BE2C (cell line): ENCODE data around the gene DGKH.
A peak's percentile ranks its signal among the peaks of the same experiment; 100 is the strongest.

Source experiments
- DNase-seq: peaks from one replicate; pipeline ENCODE4 v3.0.0-alpha.2; 2020
- H3K27me3 ChIP-seq: fragments of 250-450 bp; sonication (Bioruptor Pico); 2 replicates; pipeline ENCODE4 v1.5.1; 2020; ENCODE audit warnings: mild to moderate bottlenecking
- H3K36me3 ChIP-seq: fragments of 250-450 bp; sonication (Bioruptor Pico); 2 replicates; pipeline ENCODE4 v1.5.1; 2020; ENCODE audit warnings: mild to moderate bottlenecking
- H3K4me1 ChIP-seq: fragments of 250-450 bp; sonication (Bioruptor Pico); 2 replicates; pipeline ENCODE4 v1.5.1; 2020
- H3K4me3 ChIP-seq: 2 replicates; pipeline ENCODE4 v1.5.1; 2011; ENCODE audit warnings: low read depth, low read length
- H3K9me3 ChIP-seq: fragments of 250-450 bp; sonication (Bioruptor Pico); 2 replicates; pipeline ENCODE4 v1.5.1; 2020
- TF ChIP-seq, protein P1 (sequence below): IDR thresholded peaks from 2 replicates; pipeline ENCODE4 v1.5.1; 2012; ENCODE audit warnings: mild to moderate bottlenecking, low read depth, low read length

Gene DGKH

GRCh38 chr13:42259515-42259914 lies 211.1 kb downstream of the DGKH start:
- TF ChIP-seq, protein P1, sequence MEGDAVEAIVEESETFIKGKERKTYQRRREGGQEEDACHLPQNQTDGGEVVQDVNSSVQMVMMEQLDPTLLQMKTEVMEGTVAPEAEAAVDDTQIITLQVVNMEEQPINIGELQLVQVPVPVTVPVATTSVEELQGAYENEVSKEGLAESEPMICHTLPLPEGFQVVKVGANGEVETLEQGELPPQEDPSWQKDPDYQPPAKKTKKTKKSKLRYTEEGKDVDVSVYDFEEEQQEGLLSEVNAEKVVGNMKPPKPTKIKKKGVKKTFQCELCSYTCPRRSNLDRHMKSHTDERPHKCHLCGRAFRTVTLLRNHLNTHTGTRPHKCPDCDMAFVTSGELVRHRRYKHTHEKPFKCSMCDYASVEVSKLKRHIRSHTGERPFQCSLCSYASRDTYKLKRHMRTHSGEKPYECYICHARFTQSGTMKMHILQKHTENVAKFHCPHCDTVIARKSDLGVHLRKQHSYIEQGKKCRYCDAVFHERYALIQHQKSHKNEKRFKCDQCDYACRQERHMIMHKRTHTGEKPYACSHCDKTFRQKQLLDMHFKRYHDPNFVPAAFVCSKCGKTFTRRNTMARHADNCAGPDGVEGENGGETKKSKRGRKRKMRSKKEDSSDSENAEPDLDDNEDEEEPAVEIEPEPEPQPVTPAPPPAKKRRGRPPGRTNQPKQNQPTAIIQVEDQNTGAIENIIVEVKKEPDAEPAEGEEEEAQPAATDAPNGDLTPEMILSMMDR: no peak
- H3K4me1 ChIP-seq: no peaks in the 10 kb centered on the region; the same call in 1 of the 2 replicates
- DNase-seq: no peak

DNA sequence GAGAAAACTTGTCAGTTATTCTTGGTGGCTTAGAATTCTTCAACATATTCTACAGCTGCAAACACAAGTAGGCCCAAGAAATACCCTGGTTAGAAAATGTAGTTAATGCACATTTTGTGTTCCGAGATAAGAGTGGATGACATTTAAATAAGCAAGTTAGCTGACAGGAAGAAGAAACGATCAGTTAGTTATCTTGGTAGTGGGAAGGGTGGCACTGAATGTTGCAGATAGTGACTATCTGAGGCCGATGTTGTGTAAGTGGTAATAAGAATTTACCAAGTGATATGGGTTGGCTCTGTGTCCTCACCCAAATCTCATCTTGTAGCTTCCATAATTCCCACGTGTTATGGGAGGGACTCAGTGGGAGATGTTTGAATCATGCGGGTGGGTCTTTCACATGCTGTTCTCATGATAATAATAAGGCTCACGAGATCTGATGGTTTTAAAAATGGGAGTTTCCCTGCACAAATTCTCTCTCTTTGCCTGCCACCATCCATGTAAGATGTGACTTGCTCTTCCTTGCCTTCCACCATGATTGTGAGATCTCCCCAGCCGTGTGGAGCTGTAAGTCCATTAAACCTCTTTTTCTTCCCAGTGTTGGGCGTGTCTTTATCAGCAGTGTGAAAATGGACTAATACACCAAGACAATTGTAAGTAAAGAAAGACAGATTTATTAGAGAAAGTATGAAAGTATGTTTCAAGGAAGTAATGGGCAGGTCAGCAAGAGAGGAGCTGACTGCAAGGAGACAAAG lies 212.6 kb downstream of the DGKH start:
- TF ChIP-seq, protein P1: no peak
- no peak for DNase-seq
- H3K9me3 ChIP-seq: no peaks in the 10 kb centered on the region
- no peaks in the 10 kb centered on the region; the same call in 1 of the 2 replicates for H3K4me1 ChIP-seq
- H3K36me3 ChIP-seq: no peaks in the 10 kb centered on the region
- no peaks in the 10 kb centered on the region for H3K27me3 ChIP-seq
- no peak overlapping the region for H3K4me3 ChIP-seq

More at GRCh38 chr13:42259515-42259914, 211.1 kb downstream of the DGKH start:
- Histone ChIP-seq H3K27me3 (no peaks in the 10 kb centered on the region), H3K9me3 (no peaks in the 10 kb centered on the region), H3K36me3 (no peaks in the 10 kb centered on the region), H3K4me3 (no peak overlapping the region)

DNA sequence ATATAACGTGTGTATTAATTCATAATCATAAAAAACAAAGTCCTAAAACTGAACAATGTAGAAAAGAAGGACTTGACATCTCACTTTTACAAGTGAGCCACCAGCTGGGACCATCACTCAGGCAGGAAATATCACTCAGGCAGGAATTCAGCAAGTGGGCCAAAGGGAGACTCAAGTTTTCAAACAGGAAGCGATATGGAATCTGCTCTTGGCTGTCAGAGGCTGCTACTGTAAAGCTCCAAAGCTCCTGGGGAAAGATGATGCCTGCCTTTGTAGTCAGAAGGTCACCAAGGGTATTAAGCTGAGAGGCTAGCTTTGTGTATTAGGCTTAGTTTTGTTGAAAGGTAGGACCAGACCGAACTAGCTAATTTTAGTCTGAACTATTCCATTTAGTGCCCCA lies 218.0 kb downstream of the DGKH start:
- TF ChIP-seq, protein P1: no peak
- no peaks in the 10 kb centered on the region for H3K27me3 ChIP-seq
- no peaks in the 10 kb centered on the region for H3K9me3 ChIP-seq
- H3K4me1 ChIP-seq: no peaks in the 10 kb centered on the region; the same call in 1 of the 2 replicates
- no peak for DNase-seq
- no peak overlapping the region for H3K4me3 ChIP-seq
- no peaks in the 10 kb centered on the region for H3K36me3 ChIP-seq

GRCh38 chr13:42270160-42270856 lies 221.9 kb downstream of the DGKH start:
- H3K4me3 ChIP-seq: no peak overlapping the region

GRCh38 chr13:42270857-42271215 lies 222.4 kb downstream of the DGKH start:
- peak overlapping the region; percentile 78 for H3K4me3 ChIP-seq
- no peak for DNase-seq
- TF ChIP-seq, protein P1: no peak

More at GRCh38 chr13:42270160-42270856, 221.9 kb downstream of the DGKH start:
- no peak for DNase-seq
- H3K27me3 ChIP-seq: no peaks in the 10 kb centered on the region
- H3K9me3 ChIP-seq: no peaks in the 10 kb centered on the region
- TF ChIP-seq, protein P1: no peak
- H3K36me3 ChIP-seq: no peaks in the 10 kb centered on the region
- H3K4me1 ChIP-seq: no peaks in the 10 kb centered on the region; the same call in 1 of the 2 replicates

More at GRCh38 chr13:42270857-42271215, 222.4 kb downstream of the DGKH start:
- Histone ChIP-seq H3K9me3 (no peaks in the 10 kb centered on the region), H3K36me3 (no peaks in the 10 kb centered on the region), H3K4me1 (no peaks in the 10 kb centered on the region; the same call in 1 of the 2 replicates), H3K27me3 (no peaks in the 10 kb centered on the region)
